ENCODE data around the gene ITPR1.

Gene ITPR1

GRCh38 chr3:4492208-4493013, 737 bp upstream of the ITPR1 start:
- Histone ChIP-seq H3K36me3 (ENCODE audit: control insufficient read depth, low read depth, low read length) (no peaks in the 10 kb centered on the region), H3K9me3 (ENCODE audit: control insufficient read depth, low read depth, low read length) (no peaks in the 10 kb centered on the region), H3K4me3 (ENCODE audit: low read length) (peak overlapping the region; percentile 96), H3K27ac (ENCODE audit: low read length) (peak overlapping the region; percentile 59), H3K9ac (ENCODE audit: low read length) (peak overlapping the region; percentile 83), H3K27me3 (ENCODE audit: control insufficient read depth, insufficient read depth, low read length) (peaks cover 37% of the 10 kb centered on the region), H3K4me1 (ENCODE audit: control insufficient read depth, low read depth, low read length) (peaks cover 10% of the 10 kb centered on the region)

GRCh38 chr3:4493941-4494894, 1.1 kb downstream of the ITPR1 start:
- no peaks in the 10 kb centered on the region for H3K36me3 ChIP-seq (ENCODE audit: control insufficient read depth, low read depth, low read length)

GRCh38 chr3:4494895-4495264, 1.7 kb downstream of the ITPR1 start:
- Histone ChIP-seq H3K4me1 (ENCODE audit: control insufficient read depth, low read depth, low read length) (peaks cover 10% of the 10 kb centered on the region), H3K9ac (ENCODE audit: low read length) (no peak overlapping the region), H3K4me3 (ENCODE audit: low read length) (no peak overlapping the region), H3K27ac (ENCODE audit: low read length) (no peak overlapping the region), H3K9me3 (ENCODE audit: control insufficient read depth, low read depth, low read length) (no peaks in the 10 kb centered on the region), H3K36me3 (ENCODE audit: control insufficient read depth, low read depth, low read length) (no peaks in the 10 kb centered on the region), H3K27me3 (ENCODE audit: control insufficient read depth, insufficient read depth, low read length) (peaks cover 37% of the 10 kb centered on the region)

More at GRCh38 chr3:4493941-4494894, 1.1 kb downstream of the ITPR1 start:
- Histone ChIP-seq H3K27ac (ENCODE audit: low read length) (no peak overlapping the region), H3K27me3 (ENCODE audit: control insufficient read depth, insufficient read depth, low read length) (peaks cover 37% of the 10 kb centered on the region), H3K4me3 (ENCODE audit: low read length) (peak overlapping the region; percentile 96), H3K9me3 (ENCODE audit: control insufficient read depth, low read depth, low read length) (no peaks in the 10 kb centered on the region), H3K9ac (ENCODE audit: low read length) (peak overlapping the region; percentile 46), H3K4me1 (ENCODE audit: control insufficient read depth, low read depth, low read length) (peaks cover 10% of the 10 kb centered on the region)

GRCh38 chr3:4495294-4496086, 2.3 kb downstream of the ITPR1 start:
- Histone ChIP-seq H3K9ac (ENCODE audit: low read length) (no peak overlapping the region), H3K9me3 (ENCODE audit: control insufficient read depth, low read depth, low read length) (no peaks in the 10 kb centered on the region), H3K4me1 (ENCODE audit: control insufficient read depth, low read depth, low read length) (peaks cover 10% of the 10 kb centered on the region), H3K4me3 (ENCODE audit: low read length) (no peak overlapping the region), H3K27ac (ENCODE audit: low read length) (no peak overlapping the region), H3K36me3 (ENCODE audit: control insufficient read depth, low read depth, low read length) (no peaks in the 10 kb centered on the region), H3K27me3 (ENCODE audit: control insufficient read depth, insufficient read depth, low read length) (peaks cover 35% of the 10 kb centered on the region)

GRCh38 chr3:4496087-4496452, 2.9 kb downstream of the ITPR1 start:
- Histone ChIP-seq H3K27ac (ENCODE audit: low read length) (no peak overlapping the region), H3K4me3 (ENCODE audit: low read length) (no peak overlapping the region), H3K36me3 (ENCODE audit: control insufficient read depth, low read depth, low read length) (no peaks in the 10 kb centered on the region), H3K4me1 (ENCODE audit: control insufficient read depth, low read depth, low read length) (peaks cover 10% of the 10 kb centered on the region), H3K9ac (ENCODE audit: low read length) (no peak overlapping the region), H3K27me3 (ENCODE audit: control insufficient read depth, insufficient read depth, low read length) (peaks cover 29% of the 10 kb centered on the region), H3K9me3 (ENCODE audit: control insufficient read depth, low read depth, low read length) (no peaks in the 10 kb centered on the region)

- no peak overlapping the region for H3K27ac ChIP-seq (ENCODE audit: low read length)
- no peak overlapping the region for H3K9ac ChIP-seq (ENCODE audit: low read length)
- peaks cover 19% of the 10 kb centered on the region for H3K27me3 ChIP-seq (ENCODE audit: control insufficient read depth, insufficient read depth, low read length)
- H3K4me1 ChIP-seq (ENCODE audit: control insufficient read depth, low read depth, low read length): peaks cover 4% of the 10 kb centered on the region
- H3K36me3 ChIP-seq (ENCODE audit: control insufficient read depth, low read depth, low read length): no peaks in the 10 kb centered on the region
- no peaks in the 10 kb centered on the region for H3K9me3 ChIP-seq (ENCODE audit: control insufficient read depth, low read depth, low read length)
- no peak overlapping the region for H3K4me3 ChIP-seq (ENCODE audit: low read length)
These were observed 4.0 kb downstream of the ITPR1 start for GRCh38 chr3:4497005-4497692.

GRCh38 chr3:4497843-4498324, 4.7 kb downstream of the ITPR1 start:
- Histone ChIP-seq H3K27ac (ENCODE audit: low read length) (no peak overlapping the region), H3K9ac (ENCODE audit: low read length) (no peak overlapping the region), H3K9me3 (ENCODE audit: control insufficient read depth, low read depth, low read length) (no peaks in the 10 kb centered on the region), H3K4me3 (ENCODE audit: low read length) (no peak overlapping the region), H3K4me1 (ENCODE audit: control insufficient read depth, low read depth, low read length) (peaks cover 4% of the 10 kb centered on the region), H3K27me3 (ENCODE audit: control insufficient read depth, insufficient read depth, low read length) (peaks cover 19% of the 10 kb centered on the region), H3K36me3 (ENCODE audit: control insufficient read depth, low read depth, low read length) (no peaks in the 10 kb centered on the region)

GRCh38 chr3:4498446-4498845, 5.3 kb downstream of the ITPR1 start:
- Histone ChIP-seq H3K36me3 (ENCODE audit: control insufficient read depth, low read depth, low read length) (no peaks in the 10 kb centered on the region), H3K27ac (ENCODE audit: low read length) (no peak overlapping the region), H3K9me3 (ENCODE audit: control insufficient read depth, low read depth, low read length) (no peaks in the 10 kb centered on the region), H3K4me3 (ENCODE audit: low read length) (no peak overlapping the region), H3K4me1 (ENCODE audit: control insufficient read depth, low read depth, low read length) (peaks cover 4% of the 10 kb centered on the region), H3K9ac (ENCODE audit: low read length) (no peak overlapping the region), H3K27me3 (ENCODE audit: control insufficient read depth, insufficient read depth, low read length) (peaks cover 19% of the 10 kb centered on the region)

- H3K27me3 ChIP-seq (ENCODE audit: control insufficient read depth, insufficient read depth, low read length): no peaks in the 10 kb centered on the region
- no peaks in the 10 kb centered on the region for H3K9me3 ChIP-seq (ENCODE audit: control insufficient read depth, low read depth, low read length)
- H3K4me3 ChIP-seq (ENCODE audit: low read length): no peak overlapping the region
- H3K9ac ChIP-seq (ENCODE audit: low read length): no peak overlapping the region
- no peaks in the 10 kb centered on the region for H3K4me1 ChIP-seq (ENCODE audit: control insufficient read depth, low read depth, low read length)
- no peak overlapping the region for H3K27ac ChIP-seq (ENCODE audit: low read length)
- H3K36me3 ChIP-seq (ENCODE audit: control insufficient read depth, low read depth, low read length): no peaks in the 10 kb centered on the region
These were observed 8.3 kb downstream of the ITPR1 start for GRCh38 chr3:4501437-4501836.

- Histone ChIP-seq H3K9ac (ENCODE audit: low read length) (no peak overlapping the region), H3K27ac (ENCODE audit: low read length) (no peak overlapping the region)
These were observed 8.8 kb downstream of the ITPR1 start for GRCh38 chr3:4501927-4502326.

More at GRCh38 chr3:4501927-4502326, 8.8 kb downstream of the ITPR1 start:
- Histone ChIP-seq H3K4me1 (ENCODE audit: control insufficient read depth, low read depth, low read length) (no peaks in the 10 kb centered on the region), H3K36me3 (ENCODE audit: control insufficient read depth, low read depth, low read length) (no peaks in the 10 kb centered on the region), H3K4me3 (ENCODE audit: low read length) (no peak overlapping the region), H3K9me3 (ENCODE audit: control insufficient read depth, low read depth, low read length) (no peaks in the 10 kb centered on the region), H3K27me3 (ENCODE audit: control insufficient read depth, insufficient read depth, low read length) (no peaks in the 10 kb centered on the region)
